H1 (cell line): ENCODE results near the gene ST3GAL3. TPM values are rescaled to one million over a fixed set of nuclear protein-coding genes. Genes with fewer than 3 reads are reported as not detected.

Experiments
- BACH1 ChIP-seq: IDR thresholded peaks from 2 replicates; pipeline ENCODE4 v1.6.1; 2012; ENCODE audit warnings: low read length, improper control_type of control experiment
- CBX5 ChIP-seq: fragments of 300-800, 300-1000 bp; sonication (generic); IDR thresholded peaks from 2 replicates; pipeline ENCODE4 v1.7.1; 2016; ENCODE audit warnings: antibody characterized with exemption, low read length, low read depth
- EZH2 ChIP-seq: fragments of 200-600 bp; sonication (generic); IDR thresholded peaks from 2 replicates; pipeline ENCODE4 v1.7.1; 2012; ENCODE audit warnings: low read depth, mild to moderate bottlenecking, moderate library complexity, low read length, inconsistent platforms; ENCODE audit not compliant: severe bottlenecking
- GABPA ChIP-seq: IDR thresholded peaks from 2 replicates; pipeline ENCODE4 v1.6.1; 2011; ENCODE audit warnings: mild to moderate bottlenecking, low read length, moderate library complexity, borderline replicate concordance; ENCODE audit not compliant: insufficient read depth
- JUND ChIP-seq: IDR thresholded peaks from 2 replicates; pipeline ENCODE4 v1.6.1; 2011; ENCODE audit warnings: mild to moderate bottlenecking, improper control_type of control experiment, low read length
- KDM1A ChIP-seq: fragments of 200-600, 300-600 bp; sonication (generic); IDR thresholded peaks from 2 replicates; pipeline ENCODE4 v1.7.1; 2016; ENCODE audit warnings: mild to moderate bottlenecking, low read length, borderline replicate concordance
- KDM4A ChIP-seq: IDR thresholded peaks from one replicate; pipeline ENCODE4 v1.7.1; 2012; ENCODE audit warnings: low read depth, mild to moderate bottlenecking, moderate library complexity, low read length, inconsistent platforms; ENCODE audit not compliant: severe bottlenecking
- SAP30 ChIP-seq: fragments of 300-600 bp; sonication (generic); IDR thresholded peaks from 2 replicates; pipeline ENCODE4 v1.7.1; 2012; ENCODE audit warnings: low read length, moderate library complexity, mild to moderate bottlenecking, inconsistent platforms; ENCODE audit not compliant: insufficient read depth, insufficient replicate concordance
- TCF12 ChIP-seq: IDR thresholded peaks from 2 replicates; pipeline ENCODE4 v1.6.1; 2011; ENCODE audit warnings: low read depth, mild to moderate bottlenecking, low read length
- polyA plus RNA-seq, 7 experiments: library from polyadenylated mRNA; depleted of rRNA in 3 of 7; stranded (reverse) in 5 of 7; unstranded in 2 of 7; fragments of >200 nt in 5 of 7; fragments of 200-250 nt in 2 of 7; gene quantifications; 1 replicate in 5 of 7; 2 replicates in 1 of 7; 4 replicates in 1 of 7; pipeline versions ENCODE4 v1.2.1 to v1.2.3, GENCODE V29; 2011 to 2013; ENCODE audit warnings: missing spikeins in 2 of 7, mixed read lengths in 2 of 7
- total RNA-seq: library from RNA; stranded (reverse); fragmentation: NEBNext Ultra II Directional; extraction: Animal tissue kit (Norgen Biotek cat#: 25700); gene quantifications from 2 replicates; pipeline ENCODE4 v1.2.1, GENCODE V29; 2021
- TF ChIP-seq, protein P1 (sequence below): fragments of 300-600 bp; sonication (generic); IDR thresholded peaks from 2 replicates; pipeline ENCODE4 v1.7.1; 2012; ENCODE audit warnings: low read length, moderate library complexity, mild to moderate bottlenecking, inconsistent platforms; ENCODE audit not compliant: insufficient replicate concordance

ST3GAL3 gene
- total and polyA plus RNA-seq, 2 of the 8 experiments (the other 6 are each of a cell fraction or from before 2014, with no cell fraction given) = 6.8 to 7.0 TPM

DNA sequence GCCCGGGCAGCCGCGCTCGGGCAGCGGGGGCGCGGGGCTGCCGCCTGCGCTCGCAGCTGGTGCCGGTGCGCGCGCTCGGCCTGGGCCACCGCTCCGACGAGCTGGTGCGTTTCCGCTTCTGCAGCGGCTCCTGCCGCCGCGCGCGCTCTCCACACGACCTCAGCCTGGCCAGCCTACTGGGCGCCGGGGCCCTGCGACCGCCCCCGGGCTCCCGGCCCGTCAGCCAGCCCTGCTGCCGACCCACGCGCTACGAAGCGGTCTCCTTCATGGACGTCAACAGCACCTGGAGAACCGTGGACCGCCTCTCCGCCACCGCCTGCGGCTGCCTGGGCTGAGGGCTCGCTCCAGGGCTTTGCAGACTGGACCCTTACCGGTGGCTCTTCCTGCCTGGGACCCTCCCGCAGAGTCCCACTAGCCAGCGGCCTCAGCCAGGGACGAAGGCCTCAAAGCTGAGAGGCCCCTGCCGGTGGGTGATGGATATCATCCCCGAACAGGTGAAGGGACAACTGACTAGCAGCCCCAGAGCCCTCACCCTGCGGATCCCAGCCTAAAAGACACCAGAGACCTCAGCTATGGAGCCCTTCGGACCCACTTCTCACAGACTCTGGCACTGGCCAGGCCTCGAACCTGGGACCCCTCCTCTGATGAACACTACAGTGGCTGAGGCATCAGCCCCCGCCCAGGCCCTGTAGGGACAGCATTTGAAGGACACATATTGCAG is 229.3 kb downstream of the ST3GAL3 start (continued):
- TF ChIP-seq KDM4A = peak; percentile 74
- no peak for TF ChIP-seq TCF12
- TF ChIP-seq EZH2 = no peak
- no peak for TF ChIP-seq CBX5
- no peak for TF ChIP-seq BACH1
- TF ChIP-seq, protein P1, sequence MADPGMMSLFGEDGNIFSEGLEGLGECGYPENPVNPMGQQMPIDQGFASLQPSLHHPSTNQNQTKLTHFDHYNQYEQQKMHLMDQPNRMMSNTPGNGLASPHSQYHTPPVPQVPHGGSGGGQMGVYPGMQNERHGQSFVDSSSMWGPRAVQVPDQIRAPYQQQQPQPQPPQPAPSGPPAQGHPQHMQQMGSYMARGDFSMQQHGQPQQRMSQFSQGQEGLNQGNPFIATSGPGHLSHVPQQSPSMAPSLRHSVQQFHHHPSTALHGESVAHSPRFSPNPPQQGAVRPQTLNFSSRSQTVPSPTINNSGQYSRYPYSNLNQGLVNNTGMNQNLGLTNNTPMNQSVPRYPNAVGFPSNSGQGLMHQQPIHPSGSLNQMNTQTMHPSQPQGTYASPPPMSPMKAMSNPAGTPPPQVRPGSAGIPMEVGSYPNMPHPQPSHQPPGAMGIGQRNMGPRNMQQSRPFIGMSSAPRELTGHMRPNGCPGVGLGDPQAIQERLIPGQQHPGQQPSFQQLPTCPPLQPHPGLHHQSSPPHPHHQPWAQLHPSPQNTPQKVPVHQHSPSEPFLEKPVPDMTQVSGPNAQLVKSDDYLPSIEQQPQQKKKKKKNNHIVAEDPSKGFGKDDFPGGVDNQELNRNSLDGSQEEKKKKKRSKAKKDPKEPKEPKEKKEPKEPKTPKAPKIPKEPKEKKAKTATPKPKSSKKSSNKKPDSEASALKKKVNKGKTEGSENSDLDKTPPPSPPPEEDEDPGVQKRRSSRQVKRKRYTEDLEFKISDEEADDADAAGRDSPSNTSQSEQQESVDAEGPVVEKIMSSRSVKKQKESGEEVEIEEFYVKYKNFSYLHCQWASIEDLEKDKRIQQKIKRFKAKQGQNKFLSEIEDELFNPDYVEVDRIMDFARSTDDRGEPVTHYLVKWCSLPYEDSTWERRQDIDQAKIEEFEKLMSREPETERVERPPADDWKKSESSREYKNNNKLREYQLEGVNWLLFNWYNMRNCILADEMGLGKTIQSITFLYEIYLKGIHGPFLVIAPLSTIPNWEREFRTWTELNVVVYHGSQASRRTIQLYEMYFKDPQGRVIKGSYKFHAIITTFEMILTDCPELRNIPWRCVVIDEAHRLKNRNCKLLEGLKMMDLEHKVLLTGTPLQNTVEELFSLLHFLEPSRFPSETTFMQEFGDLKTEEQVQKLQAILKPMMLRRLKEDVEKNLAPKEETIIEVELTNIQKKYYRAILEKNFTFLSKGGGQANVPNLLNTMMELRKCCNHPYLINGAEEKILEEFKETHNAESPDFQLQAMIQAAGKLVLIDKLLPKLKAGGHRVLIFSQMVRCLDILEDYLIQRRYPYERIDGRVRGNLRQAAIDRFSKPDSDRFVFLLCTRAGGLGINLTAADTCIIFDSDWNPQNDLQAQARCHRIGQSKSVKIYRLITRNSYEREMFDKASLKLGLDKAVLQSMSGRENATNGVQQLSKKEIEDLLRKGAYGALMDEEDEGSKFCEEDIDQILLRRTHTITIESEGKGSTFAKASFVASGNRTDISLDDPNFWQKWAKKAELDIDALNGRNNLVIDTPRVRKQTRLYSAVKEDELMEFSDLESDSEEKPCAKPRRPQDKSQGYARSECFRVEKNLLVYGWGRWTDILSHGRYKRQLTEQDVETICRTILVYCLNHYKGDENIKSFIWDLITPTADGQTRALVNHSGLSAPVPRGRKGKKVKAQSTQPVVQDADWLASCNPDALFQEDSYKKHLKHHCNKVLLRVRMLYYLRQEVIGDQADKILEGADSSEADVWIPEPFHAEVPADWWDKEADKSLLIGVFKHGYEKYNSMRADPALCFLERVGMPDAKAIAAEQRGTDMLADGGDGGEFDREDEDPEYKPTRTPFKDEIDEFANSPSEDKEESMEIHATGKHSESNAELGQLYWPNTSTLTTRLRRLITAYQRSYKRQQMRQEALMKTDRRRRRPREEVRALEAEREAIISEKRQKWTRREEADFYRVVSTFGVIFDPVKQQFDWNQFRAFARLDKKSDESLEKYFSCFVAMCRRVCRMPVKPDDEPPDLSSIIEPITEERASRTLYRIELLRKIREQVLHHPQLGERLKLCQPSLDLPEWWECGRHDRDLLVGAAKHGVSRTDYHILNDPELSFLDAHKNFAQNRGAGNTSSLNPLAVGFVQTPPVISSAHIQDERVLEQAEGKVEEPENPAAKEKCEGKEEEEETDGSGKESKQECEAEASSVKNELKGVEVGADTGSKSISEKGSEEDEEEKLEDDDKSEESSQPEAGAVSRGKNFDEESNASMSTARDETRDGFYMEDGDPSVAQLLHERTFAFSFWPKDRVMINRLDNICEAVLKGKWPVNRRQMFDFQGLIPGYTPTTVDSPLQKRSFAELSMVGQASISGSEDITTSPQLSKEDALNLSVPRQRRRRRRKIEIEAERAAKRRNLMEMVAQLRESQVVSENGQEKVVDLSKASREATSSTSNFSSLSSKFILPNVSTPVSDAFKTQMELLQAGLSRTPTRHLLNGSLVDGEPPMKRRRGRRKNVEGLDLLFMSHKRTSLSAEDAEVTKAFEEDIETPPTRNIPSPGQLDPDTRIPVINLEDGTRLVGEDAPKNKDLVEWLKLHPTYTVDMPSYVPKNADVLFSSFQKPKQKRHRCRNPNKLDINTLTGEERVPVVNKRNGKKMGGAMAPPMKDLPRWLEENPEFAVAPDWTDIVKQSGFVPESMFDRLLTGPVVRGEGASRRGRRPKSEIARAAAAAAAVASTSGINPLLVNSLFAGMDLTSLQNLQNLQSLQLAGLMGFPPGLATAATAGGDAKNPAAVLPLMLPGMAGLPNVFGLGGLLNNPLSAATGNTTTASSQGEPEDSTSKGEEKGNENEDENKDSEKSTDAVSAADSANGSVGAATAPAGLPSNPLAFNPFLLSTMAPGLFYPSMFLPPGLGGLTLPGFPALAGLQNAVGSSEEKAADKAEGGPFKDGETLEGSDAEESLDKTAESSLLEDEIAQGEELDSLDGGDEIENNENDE = no peak
- no peak for TF ChIP-seq KDM1A
- no peak for TF ChIP-seq JUND
- TF ChIP-seq GABPA = 0 out of 2 replicates have a peak, but pooled peaks have one; percentile 19
- TF ChIP-seq SAP30 = no peak
